ENCODE data around the gene ACTL10.

DNA sequence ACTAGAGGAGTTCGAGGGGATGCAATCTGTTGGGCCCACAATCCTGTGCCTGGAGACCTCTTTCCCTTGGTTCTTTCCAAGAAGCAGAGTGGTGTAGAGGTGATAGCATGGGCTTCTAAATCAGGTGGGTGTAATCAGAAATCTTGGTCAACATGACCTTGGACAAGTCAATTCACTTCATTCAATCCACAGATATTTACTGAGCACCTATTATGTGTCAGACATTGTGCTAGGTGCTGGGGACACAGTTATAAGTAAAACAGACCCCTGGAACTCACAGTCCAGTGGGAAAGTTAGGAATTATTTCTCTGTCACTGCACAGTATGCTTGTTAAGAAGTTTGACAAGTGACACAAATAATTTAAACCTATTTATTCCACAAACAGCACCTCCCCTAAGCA is 22.8 kb downstream of the ACTL10 start:
- TF ChIP-seq, protein P1, sequence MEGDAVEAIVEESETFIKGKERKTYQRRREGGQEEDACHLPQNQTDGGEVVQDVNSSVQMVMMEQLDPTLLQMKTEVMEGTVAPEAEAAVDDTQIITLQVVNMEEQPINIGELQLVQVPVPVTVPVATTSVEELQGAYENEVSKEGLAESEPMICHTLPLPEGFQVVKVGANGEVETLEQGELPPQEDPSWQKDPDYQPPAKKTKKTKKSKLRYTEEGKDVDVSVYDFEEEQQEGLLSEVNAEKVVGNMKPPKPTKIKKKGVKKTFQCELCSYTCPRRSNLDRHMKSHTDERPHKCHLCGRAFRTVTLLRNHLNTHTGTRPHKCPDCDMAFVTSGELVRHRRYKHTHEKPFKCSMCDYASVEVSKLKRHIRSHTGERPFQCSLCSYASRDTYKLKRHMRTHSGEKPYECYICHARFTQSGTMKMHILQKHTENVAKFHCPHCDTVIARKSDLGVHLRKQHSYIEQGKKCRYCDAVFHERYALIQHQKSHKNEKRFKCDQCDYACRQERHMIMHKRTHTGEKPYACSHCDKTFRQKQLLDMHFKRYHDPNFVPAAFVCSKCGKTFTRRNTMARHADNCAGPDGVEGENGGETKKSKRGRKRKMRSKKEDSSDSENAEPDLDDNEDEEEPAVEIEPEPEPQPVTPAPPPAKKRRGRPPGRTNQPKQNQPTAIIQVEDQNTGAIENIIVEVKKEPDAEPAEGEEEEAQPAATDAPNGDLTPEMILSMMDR (tag by site-specific recombination; IDR thresholded peaks at IDR 0.05), result no peak
- TF ChIP-seq SP2 (tag by site-specific recombination; IDR thresholded peaks at IDR 0.05) (no peak), ZNF843 (tag by site-specific recombination; IDR thresholded peaks at IDR 0.05) (no peak), BCL11B (tag by site-specific recombination; IDR thresholded peaks at IDR 0.05; ENCODE audit: low read depth) (no peak), GLI2 (tag by site-specific recombination; IDR thresholded peaks at IDR 0.05; ENCODE audit: borderline replicate concordance, low read depth) (no peak), PRDM1 (tag by site-specific recombination; IDR thresholded peaks at IDR 0.05) (no peak), ZNF112 (tag by site-specific recombination; IDR thresholded peaks at IDR 0.05) (no peak), ZNF10 (tag by site-specific recombination; IDR thresholded peaks at IDR 0.05) (no peak), GLI4 (tag by site-specific recombination; IDR thresholded peaks at IDR 0.05) (no peak), KLF1 (tag by site-specific recombination; IDR thresholded peaks at IDR 0.05) (no peak), ZXDB (tag by site-specific recombination; IDR thresholded peaks at IDR 0.05) (no peak)
- TF ChIP-seq, protein P2, sequence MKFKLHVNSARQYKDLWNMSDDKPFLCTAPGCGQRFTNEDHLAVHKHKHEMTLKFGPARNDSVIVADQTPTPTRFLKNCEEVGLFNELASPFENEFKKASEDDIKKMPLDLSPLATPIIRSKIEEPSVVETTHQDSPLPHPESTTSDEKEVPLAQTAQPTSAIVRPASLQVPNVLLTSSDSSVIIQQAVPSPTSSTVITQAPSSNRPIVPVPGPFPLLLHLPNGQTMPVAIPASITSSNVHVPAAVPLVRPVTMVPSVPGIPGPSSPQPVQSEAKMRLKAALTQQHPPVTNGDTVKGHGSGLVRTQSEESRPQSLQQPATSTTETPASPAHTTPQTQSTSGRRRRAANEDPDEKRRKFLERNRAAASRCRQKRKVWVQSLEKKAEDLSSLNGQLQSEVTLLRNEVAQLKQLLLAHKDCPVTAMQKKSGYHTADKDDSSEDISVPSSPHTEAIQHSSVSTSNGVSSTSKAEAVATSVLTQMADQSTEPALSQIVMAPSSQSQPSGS (tag by site-specific recombination; IDR thresholded peaks at IDR 0.05; ENCODE audit: low read depth), result no peak
- TF ChIP-seq, protein P3, sequence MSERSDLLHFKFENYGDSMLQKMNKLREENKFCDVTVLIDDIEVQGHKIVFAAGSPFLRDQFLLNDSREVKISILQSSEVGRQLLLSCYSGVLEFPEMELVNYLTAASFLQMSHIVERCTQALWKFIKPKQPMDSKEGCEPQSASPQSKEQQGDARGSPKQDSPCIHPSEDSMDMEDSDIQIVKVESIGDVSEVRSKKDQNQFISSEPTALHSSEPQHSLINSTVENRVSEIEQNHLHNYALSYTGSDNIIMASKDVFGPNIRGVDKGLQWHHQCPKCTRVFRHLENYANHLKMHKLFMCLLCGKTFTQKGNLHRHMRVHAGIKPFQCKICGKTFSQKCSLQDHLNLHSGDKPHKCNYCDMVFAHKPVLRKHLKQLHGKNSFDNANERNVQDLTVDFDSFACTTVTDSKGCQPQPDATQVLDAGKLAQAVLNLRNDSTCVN (tag by site-specific recombination; optimal IDR thresholded peaks at IDR 0.05), result no peak
